HepG2 (cell line): Measurements from ENCODE around the gene KIF13A. TPM values are rescaled to one million over a fixed set of nuclear protein-coding genes. Genes with fewer than 3 reads are reported as not detected.
A peak's percentile ranks its signal among the peaks of the same experiment; 100 is the strongest.

ENCODE experiments used
- ATAC-seq: fragments of 200-7000 bp; cut with Tn5 transposase; 3 replicates; pipeline ENCODE4 v1.9.1; 2020; ENCODE audit warnings: mild to moderate bottlenecking, moderate library complexity
- BruUV-seq: library from RNA; stranded (reverse); fragments of 400-500 nt; replicated peaks from 2 replicates; lab custom pipeline; 2021; lab: Mats Ljungman, UMichigan
- CTCF ChIA-PET: fragments of 300-600 bp; formaldehyde crosslinking; extraction: SDS; loops from one replicate; lab custom pipeline; 2021; ENCODE audit warnings: low total read pairs, inconsistent platforms, low intra/inter-chr PET ratio; lab: Yijun Ruan, JAX
- POLR2A ChIA-PET: fragments of 350-600 bp; sonication (Branson Sonifier 250); formaldehyde crosslinking; loops from one replicate; lab custom pipeline; 2020; ENCODE audit warnings: antibody characterized with exemption, inconsistent platforms; lab: Yijun Ruan, JAX
- DNase-seq: peaks from one replicate; pipeline ENCODE4 v3.0.0-alpha.2; 2015; ENCODE audit warnings: low spot score
- FAIRE-seq: peaks from 3 replicates; lab custom pipeline; 2011; peaks lifted over from hg19 to GRCh38; lab: Jason Lieb, UNC
- H2AFZ ChIP-seq: one replicate; pipeline ENCODE4 v1.6.1; 2011; ENCODE audit warnings: low read length, inconsistent platforms
- H3K27ac ChIP-seq: fragments of 300-600 bp; 3 replicates; pipeline ENCODE4 v1.8.0; 2011; ENCODE audit warnings: mixed run types, mild to moderate bottlenecking, mixed read lengths, low read length, inconsistent platforms; ENCODE audit not compliant: insufficient read depth; ENCODE audit errors: extremely low read length
- H3K27me3 ChIP-seq, 2 experiments: fragments of 200-600 bp in 1 of 2; 2 replicates in 1 of 2; 3 replicates in 1 of 2; pipeline versions ENCODE4 v1.6.0 to v1.8.0; 2011; ENCODE audit warnings: low read length in 2 of 2, mild to moderate bottlenecking in 2 of 2, moderate library complexity in 2 of 2, inconsistent platforms in 1 of 2; ENCODE audit not compliant: insufficient read depth in 2 of 2, control insufficient read depth in 1 of 2
- H3K36me3 ChIP-seq, 2 experiments: fragments of 200-600 bp in 1 of 2; replicated peaks in 1 of 2; 2 replicates in 1 of 2; 3 replicates in 1 of 2; pipeline versions ENCODE4 v1.5.1 to v1.8.0; 2011; ENCODE audit warnings: low read length in 2 of 2, inconsistent platforms in 1 of 2; ENCODE audit not compliant: insufficient read depth in 2 of 2, control insufficient read depth in 1 of 2
- H3K4me1 ChIP-seq: 2 replicates; pipeline ENCODE4 v1.5.1; 2012; ENCODE audit warnings: low read length, inconsistent platforms; ENCODE audit not compliant: insufficient read depth
- H3K4me2 ChIP-seq: 2 replicates; pipeline ENCODE4 v1.6.0; 2011; ENCODE audit warnings: low read depth, low read length, inconsistent platforms
- H3K4me3 ChIP-seq, 3 experiments: fragments of 200-600 bp in 1 of 3; sonication (generic), shearing (Covaris generic) in 1 of 3; replicated peaks in 1 of 3; 2 replicates each; pipeline ENCODE4 v1.5.1; 2011 to 2016; ENCODE audit warnings: low read length in 3 of 3, inconsistent platforms in 2 of 3, low read depth in 2 of 3, mild to moderate bottlenecking in 2 of 3, control low read depth in 1 of 3, mixed read lengths in 1 of 3; ENCODE audit not compliant: insufficient read depth in 1 of 3
- H3K79me2 ChIP-seq: one replicate; pipeline ENCODE4 v1.6.1; 2011; ENCODE audit warnings: low read length, inconsistent platforms; ENCODE audit not compliant: insufficient read depth
- H3K9ac ChIP-seq: 2 replicates; pipeline ENCODE4 v1.6.0; 2011; ENCODE audit warnings: mild to moderate bottlenecking, low read depth, low read length, inconsistent platforms; ENCODE audit not compliant: insufficient read depth
- H3K9me3 ChIP-seq: 2 replicates; pipeline ENCODE4 v1.5.1; 2012; ENCODE audit warnings: mild to moderate bottlenecking, low read length
- H4K20me1 ChIP-seq: 2 replicates; pipeline ENCODE4 v1.6.0; 2011; ENCODE audit warnings: inconsistent platforms, mild to moderate bottlenecking, low read length, moderate library complexity; ENCODE audit not compliant: insufficient read depth
- DMTF1 ChIP-seq: sonication (generic); formaldehyde crosslinking; IDR thresholded peaks from 2 replicates; pipeline ENCODE4 v1.4.0; 2020; ENCODE audit warnings: mild to moderate bottlenecking, missing genetic modification reagents
- DNMT3B ChIP-seq: conservative IDR thresholded peaks from 2 replicates; pipeline ENCODE4 v1.6.1; 2016; ENCODE audit warnings: missing biosample characterization, control low read depth
- HNF4A ChIP-seq: sonication (generic); formaldehyde crosslinking; IDR thresholded peaks from 2 replicates; pipeline ENCODE4 v1.4.0; 2020; ENCODE audit warnings: missing genetic modification reagents
- KAT2B ChIP-seq: fragments of 150-350 bp; IDR thresholded peaks from 2 replicates; pipeline ENCODE4 v1.6.1; 2014; ENCODE audit warnings: low read depth, low read length, borderline replicate concordance
- MIXL1 ChIP-seq: IDR thresholded peaks from 2 replicates; pipeline ENCODE4 v1.6.1; 2016
- NRL ChIP-seq: sonication (generic); formaldehyde crosslinking; IDR thresholded peaks from 2 replicates; pipeline ENCODE4 v1.5.0; 2020; ENCODE audit warnings: missing genetic modification reagents, mild to moderate bottlenecking, moderate library complexity, borderline replicate concordance
- TFAP4 ChIP-seq: sonication (generic); IDR thresholded peaks from 2 replicates; pipeline ENCODE4 v1.6.1; 2016; ENCODE audit warnings: low read depth, borderline replicate concordance
- ZBTB21 ChIP-seq: sonication (generic); formaldehyde crosslinking; IDR thresholded peaks from 2 replicates; pipeline ENCODE4 v1.4.0; 2020; ENCODE audit warnings: missing genetic modification reagents
- ZFP37 ChIP-seq: sonication (generic); formaldehyde crosslinking; IDR thresholded peaks from 2 replicates; pipeline ENCODE4 v1.4.0; 2020; ENCODE audit warnings: missing genetic modification reagents, borderline replicate concordance
- ZNF326 ChIP-seq: sonication (generic); formaldehyde crosslinking; IDR thresholded peaks from 2 replicates; pipeline ENCODE4 v1.4.0; 2020; ENCODE audit warnings: missing genetic modification reagents, borderline replicate concordance
- ZNF768 ChIP-seq: sonication (generic); formaldehyde crosslinking; IDR thresholded peaks from 2 replicates; pipeline ENCODE4 v1.4.0; 2020; ENCODE audit warnings: missing genetic modification reagents
- ZNF883 ChIP-seq: sonication (generic); formaldehyde crosslinking; IDR thresholded peaks from 2 replicates; pipeline ENCODE4 v1.5.1; 2020; ENCODE audit warnings: mild to moderate bottlenecking, missing genetic modification reagents; ENCODE audit errors: not compliant biosample characterization
- ZNF891 ChIP-seq: sonication (generic); formaldehyde crosslinking; IDR thresholded peaks from 2 replicates; pipeline ENCODE4 v1.5.0; 2020; ENCODE audit warnings: mild to moderate bottlenecking, missing genetic modification reagents
- WGBS: methylation state at CpG from one replicate; pipeline ENCODE4 v1.1.6; 2017; ENCODE audit warnings: low lambda C conversion rate; 5-methylcytosine and 5-hydroxymethylcytosine counted together
- in situ Hi-C: cut with HindIII; loops from 2 replicates; pipeline ENCODE4 v1.10.0; 2017; ENCODE audit warnings: low pct_unique_long_range_greater_than_20kb; ENCODE audit not compliant: extremely low pct_ligation_motif_present
- intact Hi-C: fragments of 100-400 bp; cut with micrococcal nuclease; formaldehyde crosslinking; loops from one replicate; pipeline ENCODE4 v1.10.0; 2022; ENCODE audit not compliant: unreplicated experiment
- polyA plus RNA-seq, 8 experiments: library from polyadenylated mRNA; depleted of rRNA in 3 of 8; stranded (reverse) in 7 of 8; unstranded in 1 of 8; fragments of >200 nt; fragmentation: Illumina TruSeq in 4 of 8; extraction: Trizol in 4 of 8; gene quantifications; 2 replicates each; pipeline versions ENCODE4 v1.2.1 to v1.2.3, GENCODE V29; 2011 to 2016; ENCODE audit warnings: low read depth in 4 of 8, missing spikeins in 1 of 8, mixed read lengths in 1 of 8; ENCODE audit not compliant: insufficient read depth in 1 of 8
- total RNA-seq, 5 experiments: library from RNA; depleted of rRNA; stranded (reverse); fragments of >200 nt; fragmentation: Illumina TruSeq; extraction: Trizol; gene quantifications; 2 replicates each; pipeline ENCODE4 v1.2.3, GENCODE V29; 2016; ENCODE audit warnings: low read depth in 1 of 5
- TF ChIP-seq, protein P1 (sequence below): IDR thresholded peaks from 2 replicates; pipeline ENCODE4 v1.6.1; 2016; ENCODE audit warnings: control low read depth
- TF ChIP-seq, protein P2 (sequence below): sonication (generic); formaldehyde crosslinking; IDR thresholded peaks from 2 replicates; pipeline ENCODE4 v1.8.0; 2022; ENCODE audit warnings: mild to moderate bottlenecking, missing genetic modification reagents; ENCODE audit not compliant: insufficient replicate concordance

The KIF13A gene
- total and polyA plus RNA-seq, 2 of the 13 experiments (the other 11 are each of a cell fraction or from before 2014, with no cell fraction given) = 21.1 to 37.2 TPM

GRCh38 chr6:17867880-17868279 lies 119.6 kb downstream of the KIF13A start (continued):
- TF ChIP-seq NRL (CRISPR knock-in tag) (no peak), DNMT3B (no peak), ZFP37 (CRISPR knock-in tag) (no peak), ZNF883 (CRISPR knock-in tag) (no peak), ZBTB21 (CRISPR knock-in tag) (no peak), ZNF326 (CRISPR knock-in tag) (no peak), ZNF768 (CRISPR knock-in tag) (no peak), KAT2B (no peak)
- TF ChIP-seq, protein P1, sequence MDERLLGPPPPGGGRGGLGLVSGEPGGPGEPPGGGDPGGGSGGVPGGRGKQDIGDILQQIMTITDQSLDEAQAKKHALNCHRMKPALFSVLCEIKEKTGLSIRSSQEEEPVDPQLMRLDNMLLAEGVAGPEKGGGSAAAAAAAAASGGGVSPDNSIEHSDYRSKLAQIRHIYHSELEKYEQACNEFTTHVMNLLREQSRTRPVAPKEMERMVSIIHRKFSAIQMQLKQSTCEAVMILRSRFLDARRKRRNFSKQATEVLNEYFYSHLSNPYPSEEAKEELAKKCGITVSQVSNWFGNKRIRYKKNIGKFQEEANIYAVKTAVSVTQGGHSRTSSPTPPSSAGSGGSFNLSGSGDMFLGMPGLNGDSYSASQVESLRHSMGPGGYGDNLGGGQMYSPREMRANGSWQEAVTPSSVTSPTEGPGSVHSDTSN (CRISPR knock-in tag) = no peak

DNA sequence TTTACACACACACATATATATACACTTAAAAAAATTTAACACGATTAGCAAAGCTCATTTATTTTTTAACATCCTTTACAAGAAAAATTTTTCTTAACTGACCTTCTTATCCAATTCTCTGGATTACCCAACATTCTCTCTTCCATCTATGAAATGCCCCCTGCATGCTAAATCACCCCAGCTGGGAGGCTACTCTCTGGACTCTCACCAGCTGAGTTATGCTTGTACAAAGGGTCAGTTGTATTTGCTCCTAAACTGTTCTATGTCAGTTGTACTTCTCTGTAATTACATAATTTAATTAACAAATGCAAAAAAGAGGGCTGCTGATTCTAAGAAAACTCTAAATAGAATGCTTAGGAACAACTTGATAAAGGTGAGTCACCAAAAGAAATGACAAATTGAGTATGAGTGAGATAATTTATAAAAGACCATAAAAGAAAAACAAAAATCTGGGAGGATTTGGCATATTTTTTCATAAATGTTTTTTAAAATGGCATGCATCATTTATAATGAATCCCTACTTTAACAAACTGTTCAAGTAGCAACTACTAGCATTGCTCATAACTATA lies 120.5 kb downstream of the KIF13A start:
- Histone ChIP-seq H3K4me1 (peaks cover 20% of the 10 kb centered on the region), H3K79me2 (no peaks in the 10 kb centered on the region), H4K20me1 (no peaks in the 10 kb centered on the region), H3K27ac (no peak overlapping the region), H3K4me2 (no peak overlapping the region), H3K27me3 (no peaks in the 10 kb centered on the region), H3K36me3 (peaks cover 0 to 3% of the 10 kb centered on the region in 2 experiments; a peak in 2 of 5 replicates), H2AFZ (no peak overlapping the region), H3K9ac (no peak overlapping the region), H3K9me3 (no peaks in the 10 kb centered on the region), H3K4me3 (no peak overlapping the region)
- DNase-seq (peak; percentile 47), FAIRE-seq (no peak), ATAC-seq (no peak; the same call in 2 of the 3 replicates)
- ChIA-PET POLR2A (no interaction called here), CTCF (no interaction called here)
- WGBS = 93% methylated on average over 1 of the region's 1 CpG
- intact Hi-C loops = loop anchor here (5.0 kb wide), 1 partner anchor 65 kb away; no protein-coding TSS in a partner anchor
- in situ Hi-C loops = no loop called here
- BruUV-seq = no TSS peak
- TF ChIP-seq HNF4A (CRISPR knock-in tag) = peak; percentile 28; the same call in 1 of the 2 replicates
- TF ChIP-seq MIXL1 (CRISPR knock-in tag) = peak; percentile 49; the same call in 1 of the 2 replicates
- TF ChIP-seq, protein P2, sequence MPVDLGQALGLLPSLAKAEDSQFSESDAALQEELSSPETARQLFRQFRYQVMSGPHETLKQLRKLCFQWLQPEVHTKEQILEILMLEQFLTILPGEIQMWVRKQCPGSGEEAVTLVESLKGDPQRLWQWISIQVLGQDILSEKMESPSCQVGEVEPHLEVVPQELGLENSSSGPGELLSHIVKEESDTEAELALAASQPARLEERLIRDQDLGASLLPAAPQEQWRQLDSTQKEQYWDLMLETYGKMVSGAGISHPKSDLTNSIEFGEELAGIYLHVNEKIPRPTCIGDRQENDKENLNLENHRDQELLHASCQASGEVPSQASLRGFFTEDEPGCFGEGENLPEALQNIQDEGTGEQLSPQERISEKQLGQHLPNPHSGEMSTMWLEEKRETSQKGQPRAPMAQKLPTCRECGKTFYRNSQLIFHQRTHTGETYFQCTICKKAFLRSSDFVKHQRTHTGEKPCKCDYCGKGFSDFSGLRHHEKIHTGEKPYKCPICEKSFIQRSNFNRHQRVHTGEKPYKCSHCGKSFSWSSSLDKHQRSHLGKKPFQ (CRISPR knock-in tag) = no peak
- TF ChIP-seq ZNF891 (CRISPR knock-in tag) = no peak
- TF ChIP-seq TFAP4 = peak; percentile 73
- no peak for TF ChIP-seq DMTF1 (CRISPR knock-in tag)
